Endodermal cell (in vitro differentiated cells): Measurements from ENCODE around the gene BARHL2. TPM values are rescaled to one million over a fixed set of nuclear protein-coding genes. Genes with fewer than 3 reads are reported as not detected.
A peak's percentile ranks its signal among the peaks of the same experiment; 100 is the strongest.

Experiments used
- DNase-seq: peaks from one replicate; pipeline ENCODE4 v3.0.0-alpha.2; 2017
- H3K27ac ChIP-seq: 2 replicates; pipeline ENCODE4 v1.5.1; 2013; ENCODE audit warnings: mild to moderate bottlenecking, low read depth, low read length, moderate library complexity
- H3K27me3 ChIP-seq: 2 replicates; pipeline ENCODE4 v1.6.1; 2013; ENCODE audit warnings: mild to moderate bottlenecking, low read length, moderate library complexity; ENCODE audit not compliant: insufficient read depth, control insufficient read depth, poor library complexity, severe bottlenecking
- H3K36me3 ChIP-seq: 2 replicates; pipeline ENCODE4 v1.7.0; 2013; ENCODE audit warnings: mild to moderate bottlenecking, low read length, moderate library complexity; ENCODE audit not compliant: control insufficient read depth, insufficient read depth
- H3K4me1 ChIP-seq: one replicate; pipeline ENCODE4 v1.7.0; 2013; ENCODE audit warnings: low read length; ENCODE audit not compliant: control insufficient read depth, insufficient read depth
- H3K4me3 ChIP-seq: 2 replicates; pipeline ENCODE4 v1.5.1; 2013; ENCODE audit warnings: mild to moderate bottlenecking, low read length, moderate library complexity
- H3K9ac ChIP-seq: 2 replicates; pipeline ENCODE4 v1.6.1; 2013; ENCODE audit warnings: mild to moderate bottlenecking, low read length, moderate library complexity; ENCODE audit not compliant: poor library complexity, severe bottlenecking; ENCODE audit errors: extremely low read depth
- H3K9me3 ChIP-seq: 2 replicates; pipeline ENCODE4 v1.6.1; 2013; ENCODE audit warnings: mild to moderate bottlenecking, low read length, moderate library complexity; ENCODE audit not compliant: control insufficient read depth
- H3K27ac Mint-ChIP-seq: 2 replicates; pipeline ENCODE4 v1.8.0; 2020; ENCODE audit warnings: mixed read lengths
- H3K27me3 Mint-ChIP-seq: 2 replicates; pipeline ENCODE4 v1.8.0; 2021; ENCODE audit warnings: mild to moderate bottlenecking, mixed read lengths; ENCODE audit not compliant: insufficient read depth
- H3K36me3 Mint-ChIP-seq: 2 replicates; pipeline ENCODE4 v1.8.0; 2020; ENCODE audit warnings: low read depth, mixed read lengths
- H3K4me1 Mint-ChIP-seq: 2 replicates; pipeline ENCODE4 v1.8.0; 2020; ENCODE audit warnings: mixed read lengths
- H3K4me3 Mint-ChIP-seq: 2 replicates; pipeline ENCODE4 v1.8.0; 2020; ENCODE audit warnings: mild to moderate bottlenecking, moderate library complexity, mixed read lengths
- H3K9me3 Mint-ChIP-seq: 2 replicates; pipeline ENCODE4 v1.8.0; 2020; ENCODE audit warnings: mild to moderate bottlenecking, mixed read lengths
- WGBS, 2 experiments: methylation state at CpG; one replicate each; pipeline versions ENCODE4 v1.1.5 to v1.1.7; 2013; ENCODE audit warnings: missing lambda C conversion rate in 2 of 2, mixed read lengths in 1 of 2; ENCODE audit not compliant: insufficient coverage in 1 of 2, insufficient read length in 1 of 2; 5-methylcytosine and 5-hydroxymethylcytosine counted together
- total RNA-seq, 2 donors: library from RNA; stranded (reverse); fragmentation: NEBNext Ultra II Directional in 1 of 2; extraction: Animal tissue kit (Norgen Biotek cat#: 25700) in 1 of 2; gene quantifications; 2 replicates in 1 of 2; 3 replicates in 1 of 2; pipeline ENCODE4 v1.2.1, GENCODE V29; 2021
- TF ChIP-seq, protein P1 (sequence below): fragments of 200-600 bp; sonication (generic); conservative IDR thresholded peaks from 2 replicates; pipeline ENCODE4 v1.5.0; 2021; ENCODE audit warnings: antibody characterized with exemption, mild to moderate bottlenecking

BARHL2 gene
- total RNA-seq, 2 donors from 2014 or later = not detected

GRCh38 chr1:90705956-90706355, 11.1 kb downstream of the BARHL2 start:
- Histone ChIP-seq H3K9ac (no peak overlapping the region), H3K36me3 (no peaks in the 10 kb centered on the region), H3K27ac (no peak overlapping the region), H3K4me1 (no peaks in the 10 kb centered on the region), H3K4me3 (peak overlapping the region; percentile 80), H3K27me3 (peaks cover 86% of the 10 kb centered on the region), H3K9me3 (no peaks in the 10 kb centered on the region)
- TF ChIP-seq, protein P1, sequence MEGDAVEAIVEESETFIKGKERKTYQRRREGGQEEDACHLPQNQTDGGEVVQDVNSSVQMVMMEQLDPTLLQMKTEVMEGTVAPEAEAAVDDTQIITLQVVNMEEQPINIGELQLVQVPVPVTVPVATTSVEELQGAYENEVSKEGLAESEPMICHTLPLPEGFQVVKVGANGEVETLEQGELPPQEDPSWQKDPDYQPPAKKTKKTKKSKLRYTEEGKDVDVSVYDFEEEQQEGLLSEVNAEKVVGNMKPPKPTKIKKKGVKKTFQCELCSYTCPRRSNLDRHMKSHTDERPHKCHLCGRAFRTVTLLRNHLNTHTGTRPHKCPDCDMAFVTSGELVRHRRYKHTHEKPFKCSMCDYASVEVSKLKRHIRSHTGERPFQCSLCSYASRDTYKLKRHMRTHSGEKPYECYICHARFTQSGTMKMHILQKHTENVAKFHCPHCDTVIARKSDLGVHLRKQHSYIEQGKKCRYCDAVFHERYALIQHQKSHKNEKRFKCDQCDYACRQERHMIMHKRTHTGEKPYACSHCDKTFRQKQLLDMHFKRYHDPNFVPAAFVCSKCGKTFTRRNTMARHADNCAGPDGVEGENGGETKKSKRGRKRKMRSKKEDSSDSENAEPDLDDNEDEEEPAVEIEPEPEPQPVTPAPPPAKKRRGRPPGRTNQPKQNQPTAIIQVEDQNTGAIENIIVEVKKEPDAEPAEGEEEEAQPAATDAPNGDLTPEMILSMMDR = no peak
- DNase-seq = no peak
- peak overlapping the region; percentile 55 for H3K4me3 Mint-ChIP-seq
- no peaks in the 10 kb centered on the region for H3K36me3 Mint-ChIP-seq
- 50 to 55% methylated on average over 6 to 8 of the region's 8 CpGs for WGBS, 2 experiments
- H3K4me1 Mint-ChIP-seq = peaks cover 4% of the 10 kb centered on the region
- no peak overlapping the region for H3K27ac Mint-ChIP-seq
- no peaks in the 10 kb centered on the region for H3K9me3 Mint-ChIP-seq
- H3K27me3 Mint-ChIP-seq = peaks cover 94% of the 10 kb centered on the region

GRCh38 chr1:90704817-90705216, 12.3 kb downstream of the BARHL2 start:
- TF ChIP-seq, protein P1 = peak; percentile 47
- peaks cover 4% of the 10 kb centered on the region for H3K4me1 Mint-ChIP-seq
- DNase-seq = peak; percentile 71
- 46 to 47% methylated on average over 8 to 14 of the region's 14 CpGs for WGBS, 2 experiments
- H3K4me3 Mint-ChIP-seq = no peak overlapping the region
- H3K36me3 ChIP-seq = no peaks in the 10 kb centered on the region
- no peak overlapping the region for H3K4me3 ChIP-seq
- no peaks in the 10 kb centered on the region for H3K36me3 Mint-ChIP-seq
- no peaks in the 10 kb centered on the region for H3K4me1 ChIP-seq
- H3K27me3 Mint-ChIP-seq = peaks cover 88% of the 10 kb centered on the region
- peaks cover 83% of the 10 kb centered on the region for H3K27me3 ChIP-seq
- no peak overlapping the region for H3K9ac ChIP-seq
- H3K9me3 ChIP-seq = no peaks in the 10 kb centered on the region
- H3K27ac Mint-ChIP-seq = no peak overlapping the region
- H3K27ac ChIP-seq = no peak overlapping the region
- no peaks in the 10 kb centered on the region for H3K9me3 Mint-ChIP-seq

DNA sequence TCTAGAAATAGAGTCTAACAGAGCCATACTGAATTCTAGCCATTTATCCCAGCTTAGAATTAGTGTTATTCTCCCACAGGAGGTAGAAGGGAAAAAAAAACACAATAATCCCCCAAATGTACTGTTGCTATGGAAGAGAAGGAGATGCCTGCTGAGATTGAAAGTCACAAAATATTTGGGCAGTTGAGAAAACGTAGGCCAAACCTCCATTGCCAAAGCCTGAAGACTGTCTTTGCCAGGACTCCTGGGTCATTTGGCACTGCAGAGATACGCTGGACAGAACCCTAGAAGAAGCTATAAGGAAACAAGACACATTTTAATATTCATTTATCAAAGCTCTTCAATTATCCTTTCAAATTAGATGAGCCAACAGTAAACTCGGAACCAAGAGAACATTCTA, 22.3 kb downstream of the BARHL2 start:
- Mint-ChIP-seq H3K9me3 (no peaks in the 10 kb centered on the region), H3K4me1 (no peaks in the 10 kb centered on the region), H3K27me3 (peaks cover 24% of the 10 kb centered on the region), H3K36me3 (no peaks in the 10 kb centered on the region), H3K27ac (no peak overlapping the region), H3K4me3 (no peak overlapping the region)
- Histone ChIP-seq H3K9me3 (no peaks in the 10 kb centered on the region), H3K27me3 (no peaks in the 10 kb centered on the region), H3K36me3 (no peaks in the 10 kb centered on the region), H3K27ac (no peak overlapping the region), H3K4me3 (no peak overlapping the region), H3K9ac (no peak overlapping the region), H3K4me1 (no peaks in the 10 kb centered on the region)
- 81 to 91% methylated on average over 2 of the region's 3 CpGs for WGBS, 2 experiments
- TF ChIP-seq, protein P1 = no peak
- no peak for DNase-seq
